Measurements from ENCODE around the gene MCTP1. TPM values are rescaled to one million over a fixed set of nuclear protein-coding genes. Genes with fewer than 3 reads are reported as not detected.

MCTP1 gene
- total RNA-seq, 1 donor, result 5.8 TPM

DNA sequence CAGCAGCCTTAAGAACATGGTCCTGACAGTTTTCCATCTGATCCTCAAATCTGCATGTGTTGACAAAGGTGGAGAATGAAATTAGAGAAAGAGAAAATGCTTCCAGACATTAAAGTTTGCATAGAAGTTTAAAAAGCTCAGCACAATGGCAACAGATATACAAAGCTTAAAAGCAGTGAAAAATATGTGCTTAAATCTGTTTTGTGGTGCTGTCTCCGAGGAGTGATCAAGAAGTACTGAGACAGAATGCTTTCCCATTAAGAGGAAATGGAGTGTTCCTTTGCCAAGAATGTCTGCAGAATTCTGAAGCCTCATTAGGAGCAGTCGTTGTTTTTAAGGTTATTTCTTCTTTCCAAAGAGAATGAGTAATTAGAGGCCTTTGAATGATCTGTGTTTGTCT, 131.4 kb downstream of the MCTP1 start:
- no peaks in the 10 kb centered on the region for H3K79me2 ChIP-seq (ENCODE audit: insufficient read depth, low read length)
- no peaks in the 10 kb centered on the region for H3K9me3 ChIP-seq (ENCODE audit: low read depth, low read length)
- peak overlapping the region; percentile 40 for H2AFZ ChIP-seq (ENCODE audit: low read length)
- no peaks in the 10 kb centered on the region for H3K27me3 ChIP-seq (ENCODE audit: insufficient read depth, low read length)
- no peaks in the 10 kb centered on the region for H4K20me1 ChIP-seq (ENCODE audit: insufficient read depth, low read length)
- H3K4me2 ChIP-seq (ENCODE audit: insufficient read depth, low read length), result no peak overlapping the region
- no peak overlapping the region for H3K27ac ChIP-seq (ENCODE audit: low read depth, low read length)
- TF ChIP-seq, protein P1, sequence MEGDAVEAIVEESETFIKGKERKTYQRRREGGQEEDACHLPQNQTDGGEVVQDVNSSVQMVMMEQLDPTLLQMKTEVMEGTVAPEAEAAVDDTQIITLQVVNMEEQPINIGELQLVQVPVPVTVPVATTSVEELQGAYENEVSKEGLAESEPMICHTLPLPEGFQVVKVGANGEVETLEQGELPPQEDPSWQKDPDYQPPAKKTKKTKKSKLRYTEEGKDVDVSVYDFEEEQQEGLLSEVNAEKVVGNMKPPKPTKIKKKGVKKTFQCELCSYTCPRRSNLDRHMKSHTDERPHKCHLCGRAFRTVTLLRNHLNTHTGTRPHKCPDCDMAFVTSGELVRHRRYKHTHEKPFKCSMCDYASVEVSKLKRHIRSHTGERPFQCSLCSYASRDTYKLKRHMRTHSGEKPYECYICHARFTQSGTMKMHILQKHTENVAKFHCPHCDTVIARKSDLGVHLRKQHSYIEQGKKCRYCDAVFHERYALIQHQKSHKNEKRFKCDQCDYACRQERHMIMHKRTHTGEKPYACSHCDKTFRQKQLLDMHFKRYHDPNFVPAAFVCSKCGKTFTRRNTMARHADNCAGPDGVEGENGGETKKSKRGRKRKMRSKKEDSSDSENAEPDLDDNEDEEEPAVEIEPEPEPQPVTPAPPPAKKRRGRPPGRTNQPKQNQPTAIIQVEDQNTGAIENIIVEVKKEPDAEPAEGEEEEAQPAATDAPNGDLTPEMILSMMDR (IDR thresholded peaks at IDR 0.05; ENCODE audit: extremely low read depth, low read depth, low read length), result no peak
- DNase-seq (ENCODE audit: insufficient read length, low spot score, missing footprints), result no peak
- no peak overlapping the region for H3K4me3 ChIP-seq (ENCODE audit: insufficient read depth, low read length)
- H3K36me3 ChIP-seq (ENCODE audit: insufficient read depth, low read length), result no peaks in the 10 kb centered on the region
- H3K4me1 ChIP-seq (ENCODE audit: insufficient read depth, low read length), result no peaks in the 10 kb centered on the region

DNA sequence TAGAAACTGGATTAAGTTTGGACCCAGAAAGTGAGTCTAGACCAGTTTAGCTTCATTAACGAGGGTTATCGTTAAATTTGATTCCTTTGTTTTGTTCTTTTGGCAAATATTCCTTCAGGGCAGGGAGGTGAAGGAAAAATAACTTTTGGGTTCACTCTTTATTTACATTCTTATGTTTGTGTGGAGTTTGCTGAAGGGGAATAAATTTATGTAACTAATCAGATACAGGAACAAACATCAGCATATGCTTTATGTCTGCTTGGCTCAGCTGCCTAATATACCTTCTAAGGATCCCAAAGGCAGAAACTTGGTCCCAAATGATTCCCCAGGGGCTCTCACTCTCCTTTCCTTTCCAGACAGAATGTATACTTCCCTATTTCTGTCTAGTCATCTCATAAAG, 132.4 kb downstream of the MCTP1 start:
- peak overlapping the region; percentile 18 for H3K4me2 ChIP-seq (ENCODE audit: insufficient read depth, low read length)
- no peak overlapping the region for H3K4me3 ChIP-seq (ENCODE audit: insufficient read depth, low read length)
- peaks cover 5% of the 10 kb centered on the region for H3K9me3 ChIP-seq (ENCODE audit: low read depth, low read length)
- no peaks in the 10 kb centered on the region for H4K20me1 ChIP-seq (ENCODE audit: insufficient read depth, low read length)
- no peak overlapping the region for H3K27ac ChIP-seq (ENCODE audit: low read depth, low read length)
- no peaks in the 10 kb centered on the region for H3K27me3 ChIP-seq (ENCODE audit: insufficient read depth, low read length)
- DNase-seq (ENCODE audit: insufficient read length, low spot score, missing footprints), result no peak
- TF ChIP-seq, protein P1 (IDR thresholded peaks at IDR 0.05; ENCODE audit: extremely low read depth, low read depth, low read length), result no peak
- no peaks in the 10 kb centered on the region for H3K4me1 ChIP-seq (ENCODE audit: insufficient read depth, low read length)
- no peaks in the 10 kb centered on the region for H3K79me2 ChIP-seq (ENCODE audit: insufficient read depth, low read length)
- H2AFZ ChIP-seq (ENCODE audit: low read length), result peak overlapping the region; percentile 44
- H3K36me3 ChIP-seq (ENCODE audit: insufficient read depth, low read length), result no peaks in the 10 kb centered on the region

DNA sequence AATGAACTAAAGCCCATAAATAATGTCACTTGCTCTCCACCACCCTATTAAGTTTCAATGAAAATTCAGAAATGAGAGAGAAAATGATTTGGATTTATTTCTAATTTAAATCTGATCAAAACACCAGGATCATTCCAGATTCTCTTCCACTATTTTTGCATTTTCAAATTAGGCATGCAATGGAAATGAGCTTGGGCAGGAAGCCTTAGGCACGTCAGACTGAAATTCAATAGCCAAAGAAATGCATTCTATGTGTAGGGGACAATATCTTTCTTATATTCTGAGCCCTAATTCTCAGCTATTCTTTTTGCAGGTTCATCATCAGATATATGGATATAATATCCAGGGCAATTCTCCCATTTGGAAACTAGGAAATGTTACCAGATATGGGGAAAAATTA, 132.8 kb downstream of the MCTP1 start:
- Histone ChIP-seq H3K4me2 (ENCODE audit: insufficient read depth, low read length) (peak overlapping the region; percentile 18), H3K27me3 (ENCODE audit: insufficient read depth, low read length) (no peaks in the 10 kb centered on the region), H3K4me3 (ENCODE audit: insufficient read depth, low read length) (no peak overlapping the region), H2AFZ (ENCODE audit: low read length) (no peak overlapping the region), H3K36me3 (ENCODE audit: insufficient read depth, low read length) (no peaks in the 10 kb centered on the region), H4K20me1 (ENCODE audit: insufficient read depth, low read length) (no peaks in the 10 kb centered on the region), H3K9me3 (ENCODE audit: low read depth, low read length) (peaks cover 8% of the 10 kb centered on the region), H3K27ac (ENCODE audit: low read depth, low read length) (no peak overlapping the region), H3K4me1 (ENCODE audit: insufficient read depth, low read length) (no peaks in the 10 kb centered on the region), H3K79me2 (ENCODE audit: insufficient read depth, low read length) (no peaks in the 10 kb centered on the region)
- DNase-seq (ENCODE audit: insufficient read length, low spot score, missing footprints), result no peak
- TF ChIP-seq, protein P1 (IDR thresholded peaks at IDR 0.05; ENCODE audit: extremely low read depth, low read depth, low read length), result no peak

DNA sequence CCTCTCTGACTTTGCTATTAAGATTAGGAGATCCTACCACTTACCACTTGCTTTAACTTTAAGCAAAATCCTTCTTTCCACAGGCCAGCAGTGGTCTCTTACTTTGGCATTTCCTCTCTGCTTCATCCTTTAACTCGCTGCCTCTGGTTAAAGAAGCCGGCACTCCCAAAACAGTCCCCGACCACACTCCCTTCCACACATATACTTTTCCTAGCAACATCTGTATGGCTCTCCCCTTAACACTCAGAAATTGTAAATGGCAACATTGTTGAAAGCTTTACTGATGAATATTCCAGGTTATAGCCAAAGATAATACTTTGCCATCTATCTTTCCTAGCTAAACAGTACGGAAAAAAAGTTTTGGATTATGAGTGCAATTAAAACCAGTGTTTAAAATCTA, 133.2 kb downstream of the MCTP1 start:
- Histone ChIP-seq H4K20me1 (ENCODE audit: insufficient read depth, low read length) (no peaks in the 10 kb centered on the region), H3K27me3 (ENCODE audit: insufficient read depth, low read length) (no peaks in the 10 kb centered on the region), H3K79me2 (ENCODE audit: insufficient read depth, low read length) (no peaks in the 10 kb centered on the region), H3K9me3 (ENCODE audit: low read depth, low read length) (peaks cover 8% of the 10 kb centered on the region), H3K4me3 (ENCODE audit: insufficient read depth, low read length) (no peak overlapping the region), H3K27ac (ENCODE audit: low read depth, low read length) (no peak overlapping the region), H3K36me3 (ENCODE audit: insufficient read depth, low read length) (no peaks in the 10 kb centered on the region), H2AFZ (ENCODE audit: low read length) (peak overlapping the region; percentile 5), H3K4me2 (ENCODE audit: insufficient read depth, low read length) (no peak overlapping the region), H3K4me1 (ENCODE audit: insufficient read depth, low read length) (no peaks in the 10 kb centered on the region)
- no peak for DNase-seq (ENCODE audit: insufficient read length, low spot score, missing footprints)
- TF ChIP-seq, protein P1 (IDR thresholded peaks at IDR 0.05; ENCODE audit: extremely low read depth, low read depth, low read length), result no peak

All from osteoblast (primary cell).